Measurements from ENCODE around the gene RELN. TPM values are rescaled to one million over a fixed set of nuclear protein-coding genes. Genes with fewer than 3 reads are reported as not detected.

RELN gene
- total RNA-seq, 1 experiment from 2014 or later: 0.20 TPM

DNA sequence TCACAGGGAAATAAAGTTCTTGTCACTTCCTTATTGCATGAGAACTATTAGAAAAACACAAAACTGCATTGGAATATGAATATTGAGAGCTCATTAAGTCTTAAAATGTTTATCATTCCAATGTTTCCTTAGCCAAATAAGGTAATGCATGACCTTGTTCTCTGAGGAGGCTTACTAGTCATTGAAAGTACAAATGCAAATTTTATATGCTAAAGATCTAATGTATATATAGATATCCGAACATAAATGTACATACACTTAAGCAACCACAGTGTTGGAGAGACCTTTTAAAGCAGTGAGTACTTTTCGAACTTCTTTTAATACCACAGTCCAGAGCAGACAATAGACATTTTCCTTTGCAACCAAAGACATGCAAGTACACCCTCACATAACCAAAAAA lies 96.1 kb downstream of the RELN start:
- Mint-ChIP-seq H3K27me3 (ENCODE audit: low read depth) (no peaks in the 10 kb centered on the region), H3K27ac (no peak overlapping the region), H3K36me3 (peaks cover 4% of the 10 kb centered on the region; the same call in 1 of the 2 replicates), H3K4me1 (no peaks in the 10 kb centered on the region), H3K4me3 (no peak overlapping the region), H3K9me3 (peaks cover 16% of the 10 kb centered on the region)
- ChIA-PET CTCF (interaction anchor here (0.5 kb wide), 1 partner anchor 12 kb away, joined by 3 read pairs; no protein-coding TSS in a partner anchor), POLR2A (no interaction called here)
- TF ChIP-seq JUN (CRISPR knock-in tag; IDR thresholded peaks at IDR 0.05): no peak
- TF ChIP-seq, protein P1, sequence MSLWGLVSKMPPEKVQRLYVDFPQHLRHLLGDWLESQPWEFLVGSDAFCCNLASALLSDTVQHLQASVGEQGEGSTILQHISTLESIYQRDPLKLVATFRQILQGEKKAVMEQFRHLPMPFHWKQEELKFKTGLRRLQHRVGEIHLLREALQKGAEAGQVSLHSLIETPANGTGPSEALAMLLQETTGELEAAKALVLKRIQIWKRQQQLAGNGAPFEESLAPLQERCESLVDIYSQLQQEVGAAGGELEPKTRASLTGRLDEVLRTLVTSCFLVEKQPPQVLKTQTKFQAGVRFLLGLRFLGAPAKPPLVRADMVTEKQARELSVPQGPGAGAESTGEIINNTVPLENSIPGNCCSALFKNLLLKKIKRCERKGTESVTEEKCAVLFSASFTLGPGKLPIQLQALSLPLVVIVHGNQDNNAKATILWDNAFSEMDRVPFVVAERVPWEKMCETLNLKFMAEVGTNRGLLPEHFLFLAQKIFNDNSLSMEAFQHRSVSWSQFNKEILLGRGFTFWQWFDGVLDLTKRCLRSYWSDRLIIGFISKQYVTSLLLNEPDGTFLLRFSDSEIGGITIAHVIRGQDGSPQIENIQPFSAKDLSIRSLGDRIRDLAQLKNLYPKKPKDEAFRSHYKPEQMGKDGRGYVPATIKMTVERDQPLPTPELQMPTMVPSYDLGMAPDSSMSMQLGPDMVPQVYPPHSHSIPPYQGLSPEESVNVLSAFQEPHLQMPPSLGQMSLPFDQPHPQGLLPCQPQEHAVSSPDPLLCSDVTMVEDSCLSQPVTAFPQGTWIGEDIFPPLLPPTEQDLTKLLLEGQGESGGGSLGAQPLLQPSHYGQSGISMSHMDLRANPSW (CRISPR knock-in tag; conservative IDR thresholded peaks at IDR 0.05; ENCODE audit: low read depth): no peak
- no peak for TF ChIP-seq CREM (CRISPR knock-in tag; IDR thresholded peaks at IDR 0.05)
- no peak for TF ChIP-seq ELF4 (CRISPR knock-in tag; IDR thresholded peaks at IDR 0.05; ENCODE audit: low read depth)
- no peak for TF ChIP-seq FOXJ3 (CRISPR knock-in tag; IDR thresholded peaks at IDR 0.05; ENCODE audit: borderline replicate concordance)
- TF ChIP-seq PRDM15 (CRISPR knock-in tag; IDR thresholded peaks at IDR 0.05): no peak
- no peak for TF ChIP-seq ZSCAN18 (CRISPR knock-in tag; IDR thresholded peaks at IDR 0.05)
- TF ChIP-seq CREB1 (CRISPR knock-in tag; IDR thresholded peaks at IDR 0.05): no peak
- TF ChIP-seq NR1H2 (CRISPR knock-in tag; IDR thresholded peaks at IDR 0.05): no peak
- no peak for TF ChIP-seq ZNF317 (CRISPR knock-in tag; IDR thresholded peaks at IDR 0.05; ENCODE audit: borderline replicate concordance, low read depth)
- no peak for TF ChIP-seq ZBTB43 (CRISPR knock-in tag; IDR thresholded peaks at IDR 0.05)
- no peak for TF ChIP-seq NR2C2 (CRISPR knock-in tag; IDR thresholded peaks at IDR 0.05)
- TF ChIP-seq FOXP1 (CRISPR knock-in tag; IDR thresholded peaks at IDR 0.05; ENCODE audit: borderline replicate concordance): no peak
- TF ChIP-seq ZNF232 (CRISPR knock-in tag; IDR thresholded peaks at IDR 0.05): no peak
- TF ChIP-seq FOXK1 (CRISPR knock-in tag; IDR thresholded peaks at IDR 0.05): no peak
- no peak for TF ChIP-seq TCF7 (CRISPR knock-in tag; IDR thresholded peaks at IDR 0.05; ENCODE audit: low read depth)
- TF ChIP-seq TP53 (CRISPR knock-in tag; IDR thresholded peaks at IDR 0.05): no peak
- TF ChIP-seq HMGA2 (CRISPR knock-in tag; IDR thresholded peaks at IDR 0.05): no peak
- TF ChIP-seq E2F1 (CRISPR knock-in tag; IDR thresholded peaks at IDR 0.05): no peak
- ATAC-seq (no peak), DNase-seq (ENCODE audit: low spot score) (no peak)
